Measurements from ENCODE around the gene DNAJB4. TPM values are rescaled to one million over a fixed set of nuclear protein-coding genes. Genes with fewer than 3 reads are reported as not detected.
A peak's percentile ranks its signal among the peaks of the same experiment; 100 is the strongest.
"Not testable (repeated sequence)": the region's sequence is repeated elsewhere in the genome, so short reads cannot be mapped to it uniquely, and the experiment has no call there.

DNAJB4 gene
- total and polyA plus RNA-seq, 4 donors: 28.8 to 73.6 (median 39.0) TPM

GRCh38 chr1:77986810-77987209 lies 17.9 kb upstream of the DNAJB4 start:
- no peaks in the 10 kb centered on the region for H3K4me1 ChIP-seq (ENCODE audit: control insufficient read depth, insufficient read depth, low read length)
- H3K27me3 ChIP-seq (ENCODE audit: control insufficient read depth, insufficient read depth, low read length): no peaks in the 10 kb centered on the region
- no peak for DNase-seq (ENCODE audit: low read depth in 4 of 6, low spot score in 6 of 6)
- H3K27ac ChIP-seq (ENCODE audit: low read depth, low read length): no peak overlapping the region
- no peak overlapping the region for H3K4me3 ChIP-seq (ENCODE audit: low read depth, low read length)
- no peaks in the 10 kb centered on the region for H3K9me3 ChIP-seq (ENCODE audit: control insufficient read depth, insufficient read depth, low read length)
- H3K36me3 ChIP-seq (ENCODE audit: control insufficient read depth, insufficient read depth, low read length): no peaks in the 10 kb centered on the region

GRCh38 chr1:77987919-77988318 lies 16.8 kb upstream of the DNAJB4 start:
- Histone ChIP-seq H3K27ac (ENCODE audit: low read depth, low read length) (no peak overlapping the region), H3K4me1 (ENCODE audit: control insufficient read depth, insufficient read depth, low read length) (no peaks in the 10 kb centered on the region), H3K9me3 (ENCODE audit: control insufficient read depth, insufficient read depth, low read length) (no peaks in the 10 kb centered on the region), H3K4me3 (ENCODE audit: low read depth, low read length) (no peak overlapping the region), H3K27me3 (ENCODE audit: control insufficient read depth, insufficient read depth, low read length) (no peaks in the 10 kb centered on the region), H3K36me3 (ENCODE audit: control insufficient read depth, insufficient read depth, low read length) (no peaks in the 10 kb centered on the region)
- WGBS (ENCODE audit: insufficient coverage): 100% methylated on average over 1 of the region's 2 CpGs
- DNase-seq (ENCODE audit: low read depth in 4 of 6, low spot score in 6 of 6): no peak

GRCh38 chr1:77989744-77990143 lies 15.0 kb upstream of the DNAJB4 start:
- H3K9me3 ChIP-seq (ENCODE audit: control insufficient read depth, insufficient read depth, low read length): no peaks in the 10 kb centered on the region
- WGBS (ENCODE audit: insufficient coverage): no CpG with 5 or more reads among the region's 2 CpGs
- H3K4me1 ChIP-seq (ENCODE audit: control insufficient read depth, insufficient read depth, low read length): no peaks in the 10 kb centered on the region
- H3K36me3 ChIP-seq (ENCODE audit: control insufficient read depth, insufficient read depth, low read length): no peaks in the 10 kb centered on the region
- no peaks in the 10 kb centered on the region for H3K27me3 ChIP-seq (ENCODE audit: control insufficient read depth, insufficient read depth, low read length)
- H3K4me3 ChIP-seq (ENCODE audit: low read depth, low read length): no peak overlapping the region
- no peak overlapping the region for H3K27ac ChIP-seq (ENCODE audit: low read depth, low read length)
- DNase-seq (ENCODE audit: low read depth in 4 of 6, low spot score in 6 of 6): no peak

- Histone ChIP-seq H3K4me1 (ENCODE audit: control insufficient read depth, insufficient read depth, low read length) (no peaks in the 10 kb centered on the region), H3K27ac (ENCODE audit: low read depth, low read length) (no peak overlapping the region), H3K27me3 (ENCODE audit: control insufficient read depth, insufficient read depth, low read length) (no peaks in the 10 kb centered on the region), H3K36me3 (ENCODE audit: control insufficient read depth, insufficient read depth, low read length) (peaks cover 2% of the 10 kb centered on the region), H3K9me3 (ENCODE audit: control insufficient read depth, insufficient read depth, low read length) (no peaks in the 10 kb centered on the region), H3K4me3 (ENCODE audit: low read depth, low read length) (no peak overlapping the region)
- DNase-seq (ENCODE audit: low read depth in 4 of 6, low spot score in 6 of 6): no peak
- no CpG with 5 or more reads among the region's 3 CpGs for WGBS (ENCODE audit: insufficient coverage)
Measured at GRCh38 chr1:77990629-77991204, 14.0 kb upstream of the DNAJB4 start.

GRCh38 chr1:77991638-77992037 lies 13.1 kb upstream of the DNAJB4 start:
- no peaks in the 10 kb centered on the region for H3K4me1 ChIP-seq (ENCODE audit: control insufficient read depth, insufficient read depth, low read length)
- peaks cover 2% of the 10 kb centered on the region for H3K36me3 ChIP-seq (ENCODE audit: control insufficient read depth, insufficient read depth, low read length)
- no peak overlapping the region for H3K4me3 ChIP-seq (ENCODE audit: low read depth, low read length)
- H3K27ac ChIP-seq (ENCODE audit: low read depth, low read length): no peak overlapping the region
- H3K9me3 ChIP-seq (ENCODE audit: control insufficient read depth, insufficient read depth, low read length): no peaks in the 10 kb centered on the region
- no peak for DNase-seq (ENCODE audit: low read depth in 4 of 6, low spot score in 6 of 6)
- no peaks in the 10 kb centered on the region for H3K27me3 ChIP-seq (ENCODE audit: control insufficient read depth, insufficient read depth, low read length)

- peak in 1 of 6 donors; percentile 38 for DNase-seq (ENCODE audit: low read depth in 4 of 6, low spot score in 6 of 6)
- H3K36me3 ChIP-seq (ENCODE audit: control insufficient read depth, insufficient read depth, low read length): peaks cover 2% of the 10 kb centered on the region
- H3K9me3 ChIP-seq (ENCODE audit: control insufficient read depth, insufficient read depth, low read length): no peaks in the 10 kb centered on the region
- no peak overlapping the region for H3K27ac ChIP-seq (ENCODE audit: low read depth, low read length)
- H3K4me1 ChIP-seq (ENCODE audit: control insufficient read depth, insufficient read depth, low read length): no peaks in the 10 kb centered on the region
- no peak overlapping the region for H3K4me3 ChIP-seq (ENCODE audit: low read depth, low read length)
- H3K27me3 ChIP-seq (ENCODE audit: control insufficient read depth, insufficient read depth, low read length): no peaks in the 10 kb centered on the region
- WGBS (ENCODE audit: insufficient coverage): no CpG with 5 or more reads among the region's 3 CpGs
Measured at GRCh38 chr1:77994117-77994705, 10.5 kb upstream of the DNAJB4 start.

- Histone ChIP-seq H3K4me3 (ENCODE audit: low read depth, low read length) (no peak overlapping the region), H3K4me1 (ENCODE audit: control insufficient read depth, insufficient read depth, low read length) (no peaks in the 10 kb centered on the region), H3K36me3 (ENCODE audit: control insufficient read depth, insufficient read depth, low read length) (peaks cover 2% of the 10 kb centered on the region), H3K9me3 (ENCODE audit: control insufficient read depth, insufficient read depth, low read length) (no peaks in the 10 kb centered on the region), H3K27me3 (ENCODE audit: control insufficient read depth, insufficient read depth, low read length) (no peaks in the 10 kb centered on the region), H3K27ac (ENCODE audit: low read depth, low read length) (no peak overlapping the region)
- WGBS (ENCODE audit: insufficient coverage): no CpG with 5 or more reads among the region's 5 CpGs
- no peak for DNase-seq (ENCODE audit: low read depth in 4 of 6, low spot score in 6 of 6)
Measured at GRCh38 chr1:77996734-77997133, 8.0 kb upstream of the DNAJB4 start.

GRCh38 chr1:78000536-78000935 lies 4.2 kb upstream of the DNAJB4 start:
- not testable (repeated sequence) for H3K4me3 ChIP-seq (ENCODE audit: low read depth, low read length); DNase-seq (ENCODE audit: low read depth in 4 of 6, low spot score in 6 of 6); H3K27ac ChIP-seq (ENCODE audit: low read depth, low read length); H3K27me3 ChIP-seq (ENCODE audit: control insufficient read depth, insufficient read depth, low read length); H3K36me3 ChIP-seq (ENCODE audit: control insufficient read depth, insufficient read depth, low read length); H3K9me3 ChIP-seq (ENCODE audit: control insufficient read depth, insufficient read depth, low read length); H3K4me1 ChIP-seq (ENCODE audit: control insufficient read depth, insufficient read depth, low read length)
- WGBS (ENCODE audit: insufficient coverage): 96% methylated on average over 8 of the region's 11 CpGs

- WGBS (ENCODE audit: insufficient coverage): no CpG with 5 or more reads among the region's 3 CpGs
- H3K27ac ChIP-seq (ENCODE audit: low read depth, low read length): peak overlapping the region; percentile 95
- H3K27me3 ChIP-seq (ENCODE audit: control insufficient read depth, insufficient read depth, low read length): no peaks in the 10 kb centered on the region
Measured at GRCh38 chr1:78003070-78003746, 1.5 kb upstream of the DNAJB4 start.

More at GRCh38 chr1:78003070-78003746, 1.5 kb upstream of the DNAJB4 start:
- Histone ChIP-seq H3K36me3 (ENCODE audit: control insufficient read depth, insufficient read depth, low read length) (no peaks in the 10 kb centered on the region), H3K9me3 (ENCODE audit: control insufficient read depth, insufficient read depth, low read length) (no peaks in the 10 kb centered on the region), H3K4me1 (ENCODE audit: control insufficient read depth, insufficient read depth, low read length) (peaks cover 6% of the 10 kb centered on the region), H3K4me3 (ENCODE audit: low read depth, low read length) (no peak overlapping the region)
- DNase-seq (ENCODE audit: low read depth in 4 of 6, low spot score in 6 of 6): no peak

Measured in spinal cord (tissue), 10 donors.